WTC11 (cell line): Measurements from ENCODE around the gene CELF2. TPM values are rescaled to one million over a fixed set of nuclear protein-coding genes. Genes with fewer than 3 reads are reported as not detected.

Experiments used
- ATAC-seq: fragments of 200-7000 bp; cut with Tn5 transposase; 2 replicates; pipeline ENCODE4 v1.10.0; 2021; ENCODE audit warnings: mild to moderate bottlenecking, moderate library complexity
- CTCF ChIA-PET: fragments of 300-600 bp; sonication (Branson Sonifier 250); formaldehyde crosslinking; loops from one replicate; lab custom pipeline; 2021; ENCODE audit warnings: antibody characterized with exemption; lab: Charles Lee
- POLR2A ChIA-PET: fragments of 350-600 bp; sonication (Branson Sonifier 250); formaldehyde crosslinking; loops from one replicate; lab custom pipeline; 2021; ENCODE audit warnings: antibody characterized with exemption; lab: Charles Lee
- DNase-seq: peaks from one replicate; pipeline ENCODE4 v3.0.0; 2021; ENCODE audit warnings: low spot score
- H3K27ac Mint-ChIP-seq: 2 replicates; pipeline ENCODE4 v1.8.0; 2021; ENCODE audit warnings: mixed read lengths
- H3K27me3 Mint-ChIP-seq: 2 replicates; pipeline ENCODE4 v1.8.0; 2021; ENCODE audit warnings: low read depth, mild to moderate bottlenecking, moderate library complexity, mixed read lengths
- H3K36me3 Mint-ChIP-seq: 2 replicates; pipeline ENCODE4 v1.8.0; 2021; ENCODE audit warnings: mixed read lengths
- H3K4me1 Mint-ChIP-seq: 2 replicates; pipeline ENCODE4 v1.8.0; 2022; ENCODE audit warnings: mixed read lengths
- H3K4me3 Mint-ChIP-seq: 2 replicates; pipeline ENCODE4 v1.8.0; 2021; ENCODE audit warnings: mild to moderate bottlenecking, moderate library complexity, mixed read lengths
- H3K9me3 Mint-ChIP-seq: 2 replicates; pipeline ENCODE4 v1.8.0; 2021; ENCODE audit warnings: mixed read lengths
- ATF1 ChIP-seq: sonication (generic); formaldehyde crosslinking; IDR thresholded peaks from 2 replicates; pipeline ENCODE4 v1.8.1; 2023; ENCODE audit warnings: mild to moderate bottlenecking, moderate library complexity, missing genetic modification reagents
- CREM ChIP-seq: sonication (generic); formaldehyde crosslinking; IDR thresholded peaks from 2 replicates; pipeline ENCODE4 v1.8.1; 2022; ENCODE audit warnings: mild to moderate bottlenecking, missing genetic modification reagents, moderate library complexity
- FOXK1 ChIP-seq: sonication (generic); formaldehyde crosslinking; IDR thresholded peaks from 2 replicates; pipeline ENCODE4 v1.8.0; 2022; ENCODE audit warnings: mild to moderate bottlenecking, moderate library complexity, missing genetic modification reagents
- HMGXB4 ChIP-seq: sonication (generic); formaldehyde crosslinking; IDR thresholded peaks from 2 replicates; pipeline ENCODE4 v1.8.1; 2023; ENCODE audit warnings: mild to moderate bottlenecking, moderate library complexity, missing genetic modification reagents
- MAX ChIP-seq: sonication (generic); formaldehyde crosslinking; IDR thresholded peaks from 2 replicates; pipeline ENCODE4 v1.8.0; 2022; ENCODE audit warnings: mild to moderate bottlenecking, missing genetic modification reagents
- NR2C2 ChIP-seq: sonication (generic); formaldehyde crosslinking; IDR thresholded peaks from 2 replicates; pipeline ENCODE4 v1.8.0; 2022; ENCODE audit warnings: mild to moderate bottlenecking, missing genetic modification reagents
- OVOL2 ChIP-seq: fragments of 250-450 bp; sonication (Bioruptor Pico); IDR thresholded peaks from 2 replicates; pipeline ENCODE4 v1.9.0; 2021; ENCODE audit warnings: mild to moderate bottlenecking, borderline replicate concordance
- STAT6 ChIP-seq: sonication (generic); formaldehyde crosslinking; conservative IDR thresholded peaks from 2 replicates; pipeline ENCODE4 v1.8.1; 2023; ENCODE audit warnings: mild to moderate bottlenecking, low read depth, missing genetic modification reagents, moderate library complexity
- USF2 ChIP-seq: sonication (generic); formaldehyde crosslinking; IDR thresholded peaks from 2 replicates; pipeline ENCODE4 v1.8.1; 2023; ENCODE audit warnings: mild to moderate bottlenecking, missing genetic modification reagents, moderate library complexity
- ZNF138 ChIP-seq: sonication (generic); formaldehyde crosslinking; conservative IDR thresholded peaks from 2 replicates; pipeline ENCODE4 v1.8.1; 2022; ENCODE audit warnings: mild to moderate bottlenecking, moderate library complexity, missing genetic modification reagents
- ZNF317 ChIP-seq: sonication (generic); formaldehyde crosslinking; IDR thresholded peaks from 2 replicates; pipeline ENCODE4 v1.8.1; 2023; ENCODE audit warnings: low read depth, mild to moderate bottlenecking, moderate library complexity, missing genetic modification reagents, borderline replicate concordance
- ZNF416 ChIP-seq: fragments of 250-450 bp; sonication (Bioruptor Pico); IDR thresholded peaks from 2 replicates; pipeline ENCODE4 v1.9.0; 2021; ENCODE audit warnings: mild to moderate bottlenecking, inconsistent platforms
- ZNF532 ChIP-seq: fragments of 250-450 bp; sonication (Bioruptor Pico); IDR thresholded peaks from 2 replicates; pipeline ENCODE4 v1.9.0; 2021; ENCODE audit warnings: mild to moderate bottlenecking, borderline replicate concordance
- total RNA-seq: library from RNA; stranded (reverse); gene quantifications from 3 replicates; pipeline ENCODE4 v1.2.3, GENCODE V29; 2021
- TF ChIP-seq, protein P1 (sequence below): sonication (generic); formaldehyde crosslinking; IDR thresholded peaks from 2 replicates; pipeline ENCODE4 v1.8.1; 2022; ENCODE audit warnings: missing genetic modification reagents, borderline replicate concordance
- TF ChIP-seq, protein P2 (sequence below): sonication (generic); formaldehyde crosslinking; IDR thresholded peaks from 2 replicates; pipeline ENCODE4 v1.8.1; 2022; ENCODE audit warnings: low read depth, mild to moderate bottlenecking, moderate library complexity, missing genetic modification reagents, borderline replicate concordance
- TF ChIP-seq, protein P3 (sequence below): sonication (generic); formaldehyde crosslinking; IDR thresholded peaks from 2 replicates; pipeline ENCODE4 v1.8.1; 2022; ENCODE audit warnings: low read depth, missing genetic modification reagents, borderline replicate concordance
- TF ChIP-seq, protein P4 (sequence below): sonication (generic); formaldehyde crosslinking; IDR thresholded peaks from 2 replicates; pipeline ENCODE4 v1.8.0; 2022; ENCODE audit warnings: missing genetic modification reagents

The CELF2 gene
- total RNA-seq, 1 experiment from 2014 or later, result 24.6 TPM

- H3K4me1 Mint-ChIP-seq, result peaks cover 58% of the 10 kb centered on the region
- H3K27me3 Mint-ChIP-seq, result 0 out of 2 replicates have a peak, but pooled peaks cover 3% of the 10 kb centered on the region
- ChIA-PET CTCF (interaction anchor here (0.9 kb wide), 1 partner anchor 589 kb away, joined by 4 read pairs; no protein-coding TSS in a partner anchor), POLR2A (no interaction called here)
- no peaks in the 10 kb centered on the region for H3K36me3 Mint-ChIP-seq
- ATAC-seq (no peak), DNase-seq (no peak)
- no peak overlapping the region for H3K4me3 Mint-ChIP-seq
- H3K27ac Mint-ChIP-seq, result peak overlapping the region; percentile 60; the same call in 1 of the 2 replicates
- H3K9me3 Mint-ChIP-seq, result no peaks in the 10 kb centered on the region
- no peak for TF ChIP-seq HMGXB4 (CRISPR knock-in tag)
- no peak for TF ChIP-seq FOXK1
- no peak for TF ChIP-seq MAX (CRISPR knock-in tag)
- TF ChIP-seq, protein P1, sequence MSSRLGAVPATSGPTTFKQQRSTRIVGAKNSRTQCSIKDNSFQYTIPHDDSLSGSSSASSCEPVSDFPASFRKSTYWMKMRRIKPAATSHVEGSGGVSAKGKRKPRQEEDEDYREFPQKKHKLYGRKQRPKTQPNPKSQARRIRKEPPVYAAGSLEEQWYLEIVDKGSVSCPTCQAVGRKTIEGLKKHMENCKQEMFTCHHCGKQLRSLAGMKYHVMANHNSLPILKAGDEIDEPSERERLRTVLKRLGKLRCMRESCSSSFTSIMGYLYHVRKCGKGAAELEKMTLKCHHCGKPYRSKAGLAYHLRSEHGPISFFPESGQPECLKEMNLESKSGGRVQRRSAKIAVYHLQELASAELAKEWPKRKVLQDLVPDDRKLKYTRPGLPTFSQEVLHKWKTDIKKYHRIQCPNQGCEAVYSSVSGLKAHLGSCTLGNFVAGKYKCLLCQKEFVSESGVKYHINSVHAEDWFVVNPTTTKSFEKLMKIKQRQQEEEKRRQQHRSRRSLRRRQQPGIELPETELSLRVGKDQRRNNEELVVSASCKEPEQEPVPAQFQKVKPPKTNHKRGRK, result no peak
- TF ChIP-seq, protein P2, sequence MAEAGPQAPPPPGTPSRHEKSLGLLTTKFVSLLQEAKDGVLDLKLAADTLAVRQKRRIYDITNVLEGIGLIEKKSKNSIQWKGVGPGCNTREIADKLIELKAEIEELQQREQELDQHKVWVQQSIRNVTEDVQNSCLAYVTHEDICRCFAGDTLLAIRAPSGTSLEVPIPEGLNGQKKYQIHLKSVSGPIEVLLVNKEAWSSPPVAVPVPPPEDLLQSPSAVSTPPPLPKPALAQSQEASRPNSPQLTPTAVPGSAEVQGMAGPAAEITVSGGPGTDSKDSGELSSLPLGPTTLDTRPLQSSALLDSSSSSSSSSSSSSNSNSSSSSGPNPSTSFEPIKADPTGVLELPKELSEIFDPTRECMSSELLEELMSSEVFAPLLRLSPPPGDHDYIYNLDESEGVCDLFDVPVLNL (CRISPR knock-in tag), result no peak
- TF ChIP-seq ZNF138 (CRISPR knock-in tag), result no peak
- TF ChIP-seq STAT6 (CRISPR knock-in tag), result no peak
- TF ChIP-seq OVOL2 (CRISPR knock-in tag), result no peak
- TF ChIP-seq ZNF532 (CRISPR knock-in tag), result no peak
- TF ChIP-seq, protein P3, sequence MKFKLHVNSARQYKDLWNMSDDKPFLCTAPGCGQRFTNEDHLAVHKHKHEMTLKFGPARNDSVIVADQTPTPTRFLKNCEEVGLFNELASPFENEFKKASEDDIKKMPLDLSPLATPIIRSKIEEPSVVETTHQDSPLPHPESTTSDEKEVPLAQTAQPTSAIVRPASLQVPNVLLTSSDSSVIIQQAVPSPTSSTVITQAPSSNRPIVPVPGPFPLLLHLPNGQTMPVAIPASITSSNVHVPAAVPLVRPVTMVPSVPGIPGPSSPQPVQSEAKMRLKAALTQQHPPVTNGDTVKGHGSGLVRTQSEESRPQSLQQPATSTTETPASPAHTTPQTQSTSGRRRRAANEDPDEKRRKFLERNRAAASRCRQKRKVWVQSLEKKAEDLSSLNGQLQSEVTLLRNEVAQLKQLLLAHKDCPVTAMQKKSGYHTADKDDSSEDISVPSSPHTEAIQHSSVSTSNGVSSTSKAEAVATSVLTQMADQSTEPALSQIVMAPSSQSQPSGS (CRISPR knock-in tag), result no peak
- TF ChIP-seq ZNF416, result no peak
- no peak for TF ChIP-seq USF2 (CRISPR knock-in tag)
- TF ChIP-seq, protein P4, sequence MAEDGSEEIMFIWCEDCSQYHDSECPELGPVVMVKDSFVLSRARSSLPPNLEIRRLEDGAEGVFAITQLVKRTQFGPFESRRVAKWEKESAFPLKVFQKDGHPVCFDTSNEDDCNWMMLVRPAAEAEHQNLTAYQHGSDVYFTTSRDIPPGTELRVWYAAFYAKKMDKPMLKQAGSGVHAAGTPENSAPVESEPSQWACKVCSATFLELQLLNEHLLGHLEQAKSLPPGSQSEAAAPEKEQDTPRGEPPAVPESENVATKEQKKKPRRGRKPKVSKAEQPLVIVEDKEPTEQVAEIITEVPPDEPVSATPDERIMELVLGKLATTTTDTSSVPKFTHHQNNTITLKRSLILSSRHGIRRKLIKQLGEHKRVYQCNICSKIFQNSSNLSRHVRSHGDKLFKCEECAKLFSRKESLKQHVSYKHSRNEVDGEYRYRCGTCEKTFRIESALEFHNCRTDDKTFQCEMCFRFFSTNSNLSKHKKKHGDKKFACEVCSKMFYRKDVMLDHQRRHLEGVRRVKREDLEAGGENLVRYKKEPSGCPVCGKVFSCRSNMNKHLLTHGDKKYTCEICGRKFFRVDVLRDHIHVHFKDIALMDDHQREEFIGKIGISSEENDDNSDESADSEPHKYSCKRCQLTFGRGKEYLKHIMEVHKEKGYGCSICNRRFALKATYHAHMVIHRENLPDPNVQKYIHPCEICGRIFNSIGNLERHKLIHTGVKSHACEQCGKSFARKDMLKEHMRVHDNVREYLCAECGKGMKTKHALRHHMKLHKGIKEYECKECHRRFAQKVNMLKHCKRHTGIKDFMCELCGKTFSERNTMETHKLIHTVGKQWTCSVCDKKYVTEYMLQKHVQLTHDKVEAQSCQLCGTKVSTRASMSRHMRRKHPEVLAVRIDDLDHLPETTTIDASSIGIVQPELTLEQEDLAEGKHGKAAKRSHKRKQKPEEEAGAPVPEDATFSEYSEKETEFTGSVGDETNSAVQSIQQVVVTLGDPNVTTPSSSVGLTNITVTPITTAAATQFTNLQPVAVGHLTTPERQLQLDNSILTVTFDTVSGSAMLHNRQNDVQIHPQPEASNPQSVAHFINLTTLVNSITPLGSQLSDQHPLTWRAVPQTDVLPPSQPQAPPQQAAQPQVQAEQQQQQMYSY (CRISPR knock-in tag), result no peak
- TF ChIP-seq CREM (CRISPR knock-in tag), result no peak
- no peak for TF ChIP-seq NR2C2 (CRISPR knock-in tag)
- no peak for TF ChIP-seq ZNF317 (CRISPR knock-in tag)
- TF ChIP-seq ATF1, result no peak
Observed at GRCh38 chr10:11098666-11099065, 81.0 kb downstream of the CELF2 start.
